ENCODE results near the gene S100A3. TPM values are rescaled to one million over a fixed set of nuclear protein-coding genes. Genes with fewer than 3 reads are reported as not detected.
"Not testable (repeated sequence)": the region's sequence is repeated elsewhere in the genome, so short reads cannot be mapped to it uniquely, and the experiment has no call there.

S100A3 gene
- total RNA-seq, 2 experiments from 2014 or later = not detected

- DNase-seq = no peak
- Mint-ChIP-seq H3K4me3 (no peak overlapping the region), H3K27ac (no peak overlapping the region), H3K36me3 (no peaks in the 10 kb centered on the region), H3K27me3 (no peaks in the 10 kb centered on the region), H3K4me1 (peaks cover 13% of the 10 kb centered on the region), H3K9me3 (no peaks in the 10 kb centered on the region)
- ATAC-seq (ENCODE audit: low read depth) = no peak
- POLR2A ChIA-PET = interaction anchor here (1.8 to 3.4 kb wide), 2 partner anchors 11 to 15 kb away, joined by 6 to 21 read pairs; partner anchors contain the start of gene S100A6
These were observed 28.1 kb downstream of the S100A3 start for GRCh38 chr1:153520818-153521476.

- peaks cover 13% of the 10 kb centered on the region for H3K4me1 Mint-ChIP-seq
- not testable (repeated sequence) for H3K4me3 Mint-ChIP-seq; H3K36me3 Mint-ChIP-seq; ATAC-seq (ENCODE audit: low read depth); DNase-seq; H3K9me3 Mint-ChIP-seq; H3K27me3 Mint-ChIP-seq; H3K27ac Mint-ChIP-seq
- POLR2A ChIA-PET = interaction anchor here (1.8 to 3.4 kb wide), 2 partner anchors 12 to 15 kb away, joined by 6 to 21 read pairs; partner anchors contain the start of gene S100A6
These were observed 28.8 kb downstream of the S100A3 start for GRCh38 chr1:153520137-153520691.

GRCh38 chr1:153519242-153519641 lies 29.8 kb downstream of the S100A3 start:
- Mint-ChIP-seq H3K27ac (no peak overlapping the region), H3K36me3 (no peaks in the 10 kb centered on the region), H3K27me3 (no peaks in the 10 kb centered on the region), H3K4me3 (no peak overlapping the region), H3K9me3 (no peaks in the 10 kb centered on the region), H3K4me1 (peaks cover 13% of the 10 kb centered on the region)
- ATAC-seq (ENCODE audit: low read depth) (no peak), DNase-seq (no peak)
- POLR2A ChIA-PET = interaction anchor here (0.6 kb wide), 1 partner anchor 40 kb away, joined by 3 read pairs; no protein-coding TSS in a partner anchor

GRCh38 chr1:153515504-153516394 lies 33.3 kb downstream of the S100A3 start:
- POLR2A ChIA-PET = interaction anchor here (0.9 to 1.1 kb wide), 2 partner anchors 20 to 452 kb away, joined by 3 to 4 read pairs; partner anchors contain the start of genes CREB3L4 and S100A6
- no peaks in the 10 kb centered on the region for H3K36me3 Mint-ChIP-seq
- no peaks in the 10 kb centered on the region for H3K9me3 Mint-ChIP-seq
- DNase-seq (no peak), ATAC-seq (ENCODE audit: low read depth) (no peak)
- no peak overlapping the region for H3K4me3 Mint-ChIP-seq
- no peak overlapping the region for H3K27ac Mint-ChIP-seq
- no peaks in the 10 kb centered on the region for H3K27me3 Mint-ChIP-seq
- peaks cover 8% of the 10 kb centered on the region for H3K4me1 Mint-ChIP-seq

- no peaks in the 10 kb centered on the region for H3K36me3 Mint-ChIP-seq
- H3K27ac Mint-ChIP-seq = no peak overlapping the region
- H3K4me1 Mint-ChIP-seq = peaks cover 14% of the 10 kb centered on the region
- POLR2A ChIA-PET = interaction anchor here (0.6 kb wide), 1 partner anchor 31 kb away, joined by 3 read pairs; no protein-coding TSS in a partner anchor
- no peaks in the 10 kb centered on the region for H3K9me3 Mint-ChIP-seq
- H3K27me3 Mint-ChIP-seq = no peaks in the 10 kb centered on the region
- ATAC-seq (ENCODE audit: low read depth) = no peak
- H3K4me3 Mint-ChIP-seq = no peak overlapping the region
- DNase-seq = no peak
These were observed 35.4 kb downstream of the S100A3 start for GRCh38 chr1:153513666-153514065.

GRCh38 chr1:153513023-153513422 lies 36.0 kb downstream of the S100A3 start:
- Mint-ChIP-seq H3K4me3 (no peak overlapping the region), H3K4me1 (peaks cover 14% of the 10 kb centered on the region), H3K27ac (no peak overlapping the region), H3K9me3 (no peaks in the 10 kb centered on the region), H3K27me3 (no peaks in the 10 kb centered on the region), H3K36me3 (no peaks in the 10 kb centered on the region)
- ATAC-seq (ENCODE audit: low read depth) (no peak), DNase-seq (no peak)
- POLR2A ChIA-PET = interaction anchor here (0.6 kb wide), 1 partner anchor 32 kb away, joined by 3 read pairs; no protein-coding TSS in a partner anchor

GRCh38 chr1:153510984-153511410 lies 38.1 kb downstream of the S100A3 start:
- Mint-ChIP-seq H3K27me3 (no peaks in the 10 kb centered on the region), H3K4me1 (peaks cover 14% of the 10 kb centered on the region), H3K27ac (no peak overlapping the region), H3K9me3 (no peaks in the 10 kb centered on the region), H3K4me3 (no peak overlapping the region), H3K36me3 (no peaks in the 10 kb centered on the region)
- POLR2A ChIA-PET = interaction anchor here (0.7 to 2.1 kb wide), 6 partner anchors 21 to 479 kb away, joined by 3 to 10 read pairs (median 4); partner anchors contain the start of gene SNAPIN
- DNase-seq = peak; percentile 81
- ATAC-seq (ENCODE audit: low read depth) = peak; percentile 87

GRCh38 chr1:153509729-153510354 lies 39.2 kb downstream of the S100A3 start:
- ATAC-seq (ENCODE audit: low read depth) (peak; percentile 31), DNase-seq (peak; percentile 68)
- Mint-ChIP-seq H3K4me3 (no peak overlapping the region), H3K27ac (no peak overlapping the region), H3K9me3 (no peaks in the 10 kb centered on the region), H3K27me3 (no peaks in the 10 kb centered on the region), H3K36me3 (no peaks in the 10 kb centered on the region), H3K4me1 (peaks cover 14% of the 10 kb centered on the region)
- POLR2A ChIA-PET = interaction anchor here (2.1 kb wide), 1 partner anchor 23 kb away, joined by 10 read pairs; no protein-coding TSS in a partner anchor

GRCh38 chr1:153509036-153509435 lies 40.0 kb downstream of the S100A3 start:
- POLR2A ChIA-PET = no interaction called here
- no peaks in the 10 kb centered on the region for H3K27me3 Mint-ChIP-seq
- H3K4me3 Mint-ChIP-seq = no peak overlapping the region
- H3K27ac Mint-ChIP-seq = no peak overlapping the region
- no peaks in the 10 kb centered on the region for H3K9me3 Mint-ChIP-seq
- ATAC-seq (ENCODE audit: low read depth) (no peak), DNase-seq (no peak)
- H3K4me1 Mint-ChIP-seq = peaks cover 14% of the 10 kb centered on the region
- H3K36me3 Mint-ChIP-seq = no peaks in the 10 kb centered on the region

- Mint-ChIP-seq H3K4me3 (no peak overlapping the region), H3K4me1 (peaks cover 14% of the 10 kb centered on the region), H3K27ac (no peak overlapping the region), H3K36me3 (no peaks in the 10 kb centered on the region), H3K27me3 (no peaks in the 10 kb centered on the region), H3K9me3 (no peaks in the 10 kb centered on the region)
- ATAC-seq (ENCODE audit: low read depth) = no peak
- no peak for DNase-seq
- POLR2A ChIA-PET = no interaction called here
These were observed 41.0 kb downstream of the S100A3 start for GRCh38 chr1:153507926-153508583.

- H3K27ac Mint-ChIP-seq = no peak overlapping the region
- ATAC-seq (ENCODE audit: low read depth) (no peak), DNase-seq (no peak)
- H3K36me3 Mint-ChIP-seq = no peaks in the 10 kb centered on the region
- POLR2A ChIA-PET = no interaction called here
- H3K4me3 Mint-ChIP-seq = no peak overlapping the region
- H3K9me3 Mint-ChIP-seq = no peaks in the 10 kb centered on the region
- H3K27me3 Mint-ChIP-seq = no peaks in the 10 kb centered on the region
- H3K4me1 Mint-ChIP-seq = peaks cover 14% of the 10 kb centered on the region
These were observed 42.1 kb downstream of the S100A3 start for GRCh38 chr1:153506831-153507413.

GRCh38 chr1:153506386-153506785 lies 42.7 kb downstream of the S100A3 start:
- Mint-ChIP-seq H3K9me3 (no peaks in the 10 kb centered on the region), H3K27ac (no peak overlapping the region), H3K4me1 (peaks cover 14% of the 10 kb centered on the region), H3K36me3 (no peaks in the 10 kb centered on the region), H3K27me3 (no peaks in the 10 kb centered on the region), H3K4me3 (no peak overlapping the region)
- ATAC-seq (ENCODE audit: low read depth) (no peak), DNase-seq (no peak)
- POLR2A ChIA-PET = no interaction called here

Measured in activated naive CD8-positive, alpha-beta T cell treated with anti-CD3 and anti-CD28 coated beads, Interleukin-2, amount 10 ng/mL, durations not matched to agents 7 days and 5 days (primary cell).